Cardiac muscle cell (in vitro differentiated cells and primary cell): ENCODE results near the gene LTO1. TPM values are rescaled to one million over a fixed set of nuclear protein-coding genes. Genes with fewer than 3 reads are reported as not detected.

Experiments
- DNase-seq, 2 donors: peaks; one replicate each; pipeline versions ENCODE4 v3.0.0 to v3.0.0-alpha.2; 2010 to 2017; ENCODE audit warnings: low read depth in 1 of 2, low spot score in 1 of 2
- H3K27ac ChIP-seq: fragments of 200-600 bp; sonication (generic); 2 replicates; pipeline ENCODE4 v1.5.1; 2016
- H3K27me3 ChIP-seq: fragments of 200-600 bp; sonication (generic); 2 replicates; pipeline ENCODE4 v1.6.0; 2016; ENCODE audit warnings: control low read depth
- H3K36me3 ChIP-seq: fragments of 200-600 bp; sonication (generic); 2 replicates; pipeline ENCODE4 v1.5.1; 2016; ENCODE audit warnings: control low read depth
- H3K4me1 ChIP-seq: fragments of 200-600 bp; sonication (generic); 2 replicates; pipeline ENCODE4 v1.8.1; 2017; ENCODE audit warnings: low read depth, mild to moderate bottlenecking, mixed run types
- H3K4me3 ChIP-seq: fragments of 200-600 bp; sonication (generic); 2 replicates; pipeline ENCODE4 v1.5.1; 2016; ENCODE audit warnings: mild to moderate bottlenecking
- H3K9me3 ChIP-seq: fragments of 200-600 bp; sonication (generic); 2 replicates; pipeline ENCODE4 v1.5.1; 2017; ENCODE audit warnings: low read depth, mild to moderate bottlenecking, control low read depth
- polyA plus RNA-seq: library from polyadenylated mRNA; unstranded; fragments of >200 nt; fragmentation: Nextera tagmentation; extraction: Ambion mirVana; gene quantifications from 2 replicates; pipeline ENCODE4 v1.2.1, GENCODE V29; 2016
- total RNA-seq: library from RNA; depleted of rRNA; stranded (reverse); fragments of >200 nt; gene quantifications from 2 replicates; pipeline ENCODE4 v1.2.3, GENCODE V29; 2016
- TF ChIP-seq, protein P1 (sequence below): IDR thresholded peaks from 2 replicates; pipeline ENCODE4 v1.5.1; 2012; ENCODE audit warnings: low read depth, mild to moderate bottlenecking, low read length

Gene LTO1
- total and polyA plus RNA-seq, 2 experiments from 2014 or later = 23.0 to 26.2 TPM

DNA sequence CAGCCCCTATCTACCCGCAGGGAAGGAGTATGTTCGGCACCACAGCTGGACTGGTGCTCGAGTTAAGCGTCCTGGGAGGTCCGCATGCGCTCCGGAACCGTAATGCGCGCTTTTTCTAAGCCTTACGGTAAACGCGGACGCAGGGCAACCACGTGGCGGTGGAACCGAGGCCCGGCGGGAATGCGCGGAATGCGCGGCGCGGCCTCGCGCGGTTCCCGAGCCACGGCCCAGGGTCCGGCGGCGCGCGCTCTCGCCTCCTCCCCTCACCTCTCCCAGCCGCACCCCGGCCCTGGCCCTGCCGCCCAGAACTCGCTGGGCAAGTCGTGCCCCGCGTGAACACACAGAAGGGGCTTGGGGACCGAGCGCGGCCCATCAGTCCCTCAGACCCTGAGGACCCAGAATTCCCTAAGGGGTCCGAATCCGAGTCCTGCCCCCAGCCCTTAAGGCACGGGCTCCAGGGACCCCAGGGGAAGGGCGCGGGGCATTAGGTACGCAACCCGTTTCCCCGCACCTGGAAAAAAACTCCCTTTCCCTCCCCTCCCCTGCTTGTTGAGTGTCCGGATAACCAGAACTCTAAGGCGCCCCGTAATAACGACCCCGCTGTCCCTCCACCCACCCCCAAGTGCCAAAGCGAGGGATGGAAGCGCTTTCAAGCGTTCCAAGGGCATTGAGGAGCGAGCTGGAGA, 38.5 kb downstream of the LTO1 start:
- Histone ChIP-seq H3K4me3 (peak overlapping the region; percentile 17), H3K27me3 (peaks cover 40% of the 10 kb centered on the region), H3K4me1 (no peaks in the 10 kb centered on the region), H3K36me3 (no peaks in the 10 kb centered on the region), H3K27ac (no peak overlapping the region), H3K9me3 (no peaks in the 10 kb centered on the region)
- TF ChIP-seq, protein P1, sequence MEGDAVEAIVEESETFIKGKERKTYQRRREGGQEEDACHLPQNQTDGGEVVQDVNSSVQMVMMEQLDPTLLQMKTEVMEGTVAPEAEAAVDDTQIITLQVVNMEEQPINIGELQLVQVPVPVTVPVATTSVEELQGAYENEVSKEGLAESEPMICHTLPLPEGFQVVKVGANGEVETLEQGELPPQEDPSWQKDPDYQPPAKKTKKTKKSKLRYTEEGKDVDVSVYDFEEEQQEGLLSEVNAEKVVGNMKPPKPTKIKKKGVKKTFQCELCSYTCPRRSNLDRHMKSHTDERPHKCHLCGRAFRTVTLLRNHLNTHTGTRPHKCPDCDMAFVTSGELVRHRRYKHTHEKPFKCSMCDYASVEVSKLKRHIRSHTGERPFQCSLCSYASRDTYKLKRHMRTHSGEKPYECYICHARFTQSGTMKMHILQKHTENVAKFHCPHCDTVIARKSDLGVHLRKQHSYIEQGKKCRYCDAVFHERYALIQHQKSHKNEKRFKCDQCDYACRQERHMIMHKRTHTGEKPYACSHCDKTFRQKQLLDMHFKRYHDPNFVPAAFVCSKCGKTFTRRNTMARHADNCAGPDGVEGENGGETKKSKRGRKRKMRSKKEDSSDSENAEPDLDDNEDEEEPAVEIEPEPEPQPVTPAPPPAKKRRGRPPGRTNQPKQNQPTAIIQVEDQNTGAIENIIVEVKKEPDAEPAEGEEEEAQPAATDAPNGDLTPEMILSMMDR = no peak
- DNase-seq = peak; percentile 90 to 98

DNA sequence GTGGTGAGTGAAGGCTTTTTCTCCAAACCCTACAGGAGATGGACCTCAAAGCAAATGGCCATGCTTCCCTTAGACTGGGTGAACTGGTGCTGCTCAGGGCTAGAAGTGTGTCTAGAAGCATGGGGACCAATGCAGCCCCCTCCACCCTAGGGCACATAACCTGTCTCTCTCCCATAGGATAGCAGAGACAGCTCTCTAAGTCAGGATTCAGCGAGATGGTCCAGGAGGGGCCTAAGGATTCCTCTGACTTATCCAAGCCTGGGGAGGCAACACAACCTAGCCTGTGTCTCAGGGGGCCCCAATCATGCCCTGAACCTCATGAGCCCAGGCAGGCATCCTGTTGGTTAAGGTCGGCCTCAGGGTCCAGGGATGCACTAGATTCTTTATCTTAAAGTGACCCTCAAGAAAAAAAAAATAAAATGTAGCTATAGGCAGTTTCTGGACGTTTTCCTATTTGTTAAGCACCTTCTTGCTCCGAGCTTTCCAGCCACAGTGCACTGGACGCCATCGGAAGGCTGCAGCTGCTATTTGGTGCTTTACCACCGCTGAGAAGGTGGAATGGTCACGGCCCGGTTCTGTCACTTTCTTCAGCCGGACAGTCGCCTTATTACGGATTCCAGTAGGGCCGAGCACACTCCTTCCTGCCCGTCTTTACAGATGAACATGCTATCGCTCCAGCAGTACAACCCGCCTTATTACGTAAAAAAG, 39.2 kb downstream of the LTO1 start:
- no peak for DNase-seq
- Histone ChIP-seq H3K9me3 (no peaks in the 10 kb centered on the region), H3K36me3 (no peaks in the 10 kb centered on the region), H3K27ac (no peak overlapping the region), H3K27me3 (peaks cover 34% of the 10 kb centered on the region), H3K4me3 (peak overlapping the region; percentile 17), H3K4me1 (no peaks in the 10 kb centered on the region)
- TF ChIP-seq, protein P1 = no peak

DNA sequence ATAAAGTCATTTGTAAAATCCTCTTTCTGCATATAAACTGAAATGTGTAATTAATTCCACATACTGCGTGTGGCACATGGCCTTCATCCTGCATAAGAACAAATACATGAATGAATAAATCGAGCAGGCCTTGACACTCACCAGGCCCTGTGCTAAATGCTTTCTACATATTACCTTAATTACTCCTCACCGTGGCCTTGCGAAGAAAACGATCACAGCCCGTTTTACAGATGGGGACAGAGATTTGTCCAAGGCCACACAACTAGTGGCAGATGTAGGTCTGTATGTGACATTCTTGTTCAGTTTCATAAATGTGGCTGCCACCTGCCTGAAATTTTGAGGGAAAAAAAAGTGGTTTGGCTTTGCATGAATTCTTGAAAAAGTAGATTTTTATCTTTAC, 40.0 kb downstream of the LTO1 start:
- TF ChIP-seq, protein P1 = no peak

GRCh38 chr11:69634590-69634989, 40.6 kb downstream of the LTO1 start:
- Histone ChIP-seq H3K4me1 (no peaks in the 10 kb centered on the region), H3K4me3 (no peak overlapping the region), H3K27me3 (peaks cover 20% of the 10 kb centered on the region), H3K9me3 (no peaks in the 10 kb centered on the region), H3K36me3 (no peaks in the 10 kb centered on the region), H3K27ac (no peak overlapping the region)
- no peak for DNase-seq
- TF ChIP-seq, protein P1 = no peak

More for the DNA sequence above, 40.0 kb downstream of the LTO1 start:
- no peaks in the 10 kb centered on the region for H3K4me1 ChIP-seq
- H3K27me3 ChIP-seq = peaks cover 26% of the 10 kb centered on the region
- no peak overlapping the region for H3K27ac ChIP-seq
- H3K36me3 ChIP-seq = no peaks in the 10 kb centered on the region
- no peak for DNase-seq
- no peak overlapping the region for H3K4me3 ChIP-seq
- H3K9me3 ChIP-seq = no peaks in the 10 kb centered on the region

GRCh38 chr11:69634069-69634468, 41.1 kb downstream of the LTO1 start:
- no peak overlapping the region for H3K27ac ChIP-seq
- TF ChIP-seq, protein P1 = no peak
- peaks cover 15% of the 10 kb centered on the region for H3K27me3 ChIP-seq
- H3K36me3 ChIP-seq = no peaks in the 10 kb centered on the region
- no peak for DNase-seq
- H3K9me3 ChIP-seq = no peaks in the 10 kb centered on the region
- no peak overlapping the region for H3K4me3 ChIP-seq
- no peaks in the 10 kb centered on the region for H3K4me1 ChIP-seq
